Body of pancreas (tissue), 4 donors: ENCODE measurements around the gene LTK. TPM values are rescaled to one million over a fixed set of nuclear protein-coding genes. Genes with fewer than 3 reads are reported as not detected.

Experiments used
- ATAC-seq: fragments of 150-250 bp; one replicate; pipeline ENCODE4 v1.9.1; 2016
- DNase-seq, 4 donors: peaks; one replicate each; pipeline ENCODE4 v3.0.0-alpha.2; 2019
- H3K27ac ChIP-seq, 4 donors: fragments of 200-600 bp; sonication (generic); 1 replicate in 3 of 4; 2 replicates in 1 of 4; pipeline versions ENCODE4 v1.5.1 to v1.6.1; 2016 to 2019; ENCODE audit warnings: mild to moderate bottlenecking in 1 of 4, mixed read lengths in 1 of 4, moderate library complexity in 1 of 4
- H3K27me3 ChIP-seq, 2 donors: fragments of 200-600 bp; sonication (generic); one replicate each; pipeline ENCODE4 v1.6.0; 2016; ENCODE audit warnings: mild to moderate bottlenecking in 1 of 2
- H3K36me3 ChIP-seq, 2 donors: fragments of 200-600 bp; sonication (generic); replicated peaks in 1 of 2; 2 replicates each; pipeline ENCODE4 v1.5.1; 2016; ENCODE audit warnings: low read depth in 2 of 2; ENCODE audit not compliant: insufficient read depth in 1 of 2
- H3K4me1 ChIP-seq: fragments of 200-600 bp; sonication (generic); one replicate; pipeline ENCODE4 v1.6.0; 2016
- H3K4me3 ChIP-seq, 2 donors: fragments of 200-600 bp; sonication (generic); 1 replicate in 1 of 2; 2 replicates in 1 of 2; pipeline ENCODE4 v1.5.1; 2016 to 2019
- H3K9me3 ChIP-seq, 3 donors: fragments of 200-600 bp; sonication (generic); 1 replicate in 2 of 3; 2 replicates in 1 of 3; pipeline ENCODE4 v1.5.1; 2016
- CTCF ChIP-seq, 7 experiments: fragments of 450-650 bp in 4 of 7; fragments of 200-600 bp in 3 of 7; sonication (generic) in 3 of 7; IDR thresholded peaks; one replicate each; pipeline ENCODE4 v1.5.1; 2016 to 2019; ENCODE audit warnings: antibody characterized with exemption in 7 of 7
- POLR2A ChIP-seq, 3 donors: fragments of 450-650 bp; IDR thresholded peaks; one replicate each; pipeline ENCODE4 v1.6.1; 2016; ENCODE audit warnings: antibody characterized with exemption in 3 of 3, mild to moderate bottlenecking in 2 of 3
- WGBS, 2 donors: methylation state at CpG; one replicate each; pipeline ENCODE4 v1.1.5; 2017; 5-methylcytosine and 5-hydroxymethylcytosine counted together
- intact Hi-C: fragments of 100-400 bp; cut with DNase I; formaldehyde crosslinking; loops from one replicate; pipeline ENCODE4 v1.15.1; 2023
- total RNA-seq, 2 donors: library from RNA; depleted of rRNA; stranded (reverse); fragments of >200 nt; gene quantifications; one replicate each; pipeline ENCODE4 v1.1.0, GENCODE V29; 2016

Gene LTK
- total RNA-seq, 2 donors from 2014 or later = not detected

GRCh38 chr15:41511899-41512369 is 1.7 kb downstream of the LTK start:
- peaks cover 0 to 19% of the 10 kb centered on the region in 2 donors for H3K27me3 ChIP-seq
- DNase-seq = peak in 1 of 4 donors; percentile 24
- intact Hi-C loops = no loop called here
- no peak overlapping the region for H3K27ac ChIP-seq
- H3K36me3 ChIP-seq = no peaks in the 10 kb centered on the region
- 1% methylated on average over 46 of the region's 49 CpGs; no CpG with 5 or more reads in 1 of the 2 donors for WGBS, 2 donors
- peaks cover 37% of the 10 kb centered on the region for H3K4me1 ChIP-seq
- no peak for ATAC-seq
- no peak overlapping the region for H3K4me3 ChIP-seq
- TF ChIP-seq POLR2A (IDR thresholded peaks at IDR 0.05) (no peak), CTCF (IDR thresholded peaks at IDR 0.05) (no peak)
- no peaks in the 10 kb centered on the region for H3K9me3 ChIP-seq

- Histone ChIP-seq H3K4me1 (peaks cover 37% of the 10 kb centered on the region), H3K36me3 (no peaks in the 10 kb centered on the region), H3K9me3 (no peaks in the 10 kb centered on the region), H3K4me3 (no peak overlapping the region), H3K27ac (no peak overlapping the region), H3K27me3 (peaks cover 0 to 19% of the 10 kb centered on the region in 2 donors)
- no peak for ATAC-seq
- no peak for TF ChIP-seq CTCF (IDR thresholded peaks at IDR 0.05)
- TF ChIP-seq POLR2A (IDR thresholded peaks at IDR 0.05) = no peak
- 13 to 31% methylated on average over 18 to 50 of the region's 56 CpGs for WGBS, 2 donors
- peak in 2 of 4 donors; percentile 27 to 41 for DNase-seq
- intact Hi-C loops = no loop called here
Observed at GRCh38 chr15:41511331-41511898, 2.2 kb downstream of the LTK start.

GRCh38 chr15:41510728-41511127 is 2.9 kb downstream of the LTK start:
- H3K4me3 ChIP-seq = no peak overlapping the region
- intact Hi-C loops = no loop called here
- TF ChIP-seq POLR2A (IDR thresholded peaks at IDR 0.05) (no peak), CTCF (IDR thresholded peaks at IDR 0.05) (no peak)
- 85 to 86% methylated on average over 7 of the region's 7 CpGs for WGBS, 2 donors
- H3K27me3 ChIP-seq = peaks cover 0 to 19% of the 10 kb centered on the region in 2 donors
- peaks cover 37% of the 10 kb centered on the region for H3K4me1 ChIP-seq
- DNase-seq (no peak), ATAC-seq (no peak)
- no peaks in the 10 kb centered on the region for H3K36me3 ChIP-seq
- no peaks in the 10 kb centered on the region for H3K9me3 ChIP-seq
- no peak overlapping the region for H3K27ac ChIP-seq

GRCh38 chr15:41507820-41508290 is 5.8 kb downstream of the LTK start:
- peak overlapping the region in 2 of 4 donors; percentile 51 to 55 for H3K27ac ChIP-seq
- no peaks in the 10 kb centered on the region for H3K9me3 ChIP-seq
- peaks cover 28% of the 10 kb centered on the region for H3K4me1 ChIP-seq
- peak; percentile 96 for ATAC-seq
- H3K36me3 ChIP-seq = no peaks in the 10 kb centered on the region
- peak; percentile 93 to 95 (median 94) for DNase-seq
- peaks cover 0 to 10% of the 10 kb centered on the region in 2 donors for H3K27me3 ChIP-seq
- 30 to 36% methylated on average over 5 to 7 of the region's 7 CpGs for WGBS, 2 donors
- H3K4me3 ChIP-seq = no peak overlapping the region
- TF ChIP-seq POLR2A (IDR thresholded peaks at IDR 0.05) (no peak), CTCF (IDR thresholded peaks at IDR 0.05) (no peak)
- intact Hi-C loops = no loop called here
